ENCODE data around the gene UPK3B.
"Not testable (repeated sequence)": the region's sequence is repeated elsewhere in the genome, so short reads cannot be mapped to it uniquely, and the experiment has no call there.

- TF ChIP-seq CTCF (conservative IDR thresholded peaks at IDR 0.05); EZH2 (IDR thresholded peaks at IDR 0.05; ENCODE audit: low read depth): not testable (repeated sequence)
These were observed 7.5 kb upstream of the UPK3B start for GRCh38 chr7:76502836-76503235.

All from PC-9 (cell line).